ENCODE measurements around the gene MYH11.
"Not testable (repeated sequence)": the region's sequence is repeated elsewhere in the genome, so short reads cannot be mapped to it uniquely, and the experiment has no call there.

MYH11 gene

GRCh38 chr16:15803618-15804017 is 53.2 kb downstream of the MYH11 start:
- DNase-seq, result no peak

GRCh38 chr16:15799851-15800495 is 56.9 kb downstream of the MYH11 start:
- DNase-seq, result no peak

- no peak for DNase-seq
Observed at GRCh38 chr16:15798671-15799070, 58.2 kb downstream of the MYH11 start.

GRCh38 chr16:15796885-15797284 is 59.9 kb downstream of the MYH11 start:
- no peak for DNase-seq

- DNase-seq, result no peak
Observed at GRCh38 chr16:15795615-15796014, 61.2 kb downstream of the MYH11 start.

GRCh38 chr16:15792563-15792971 is 64.3 kb downstream of the MYH11 start:
- no peak for DNase-seq

GRCh38 chr16:15790458-15790857 is 66.4 kb downstream of the MYH11 start:
- no peak for DNase-seq

- DNase-seq, result not testable (repeated sequence)
Observed at GRCh38 chr16:15789816-15790215, 67.0 kb downstream of the MYH11 start.

GRCh38 chr16:15788846-15789239 is 68.0 kb downstream of the MYH11 start:
- no peak for DNase-seq

GRCh38 chr16:15786501-15786900 is 70.3 kb downstream of the MYH11 start:
- no peak for DNase-seq

- no peak for DNase-seq
Observed at GRCh38 chr16:15785386-15786059, 71.3 kb downstream of the MYH11 start.

- DNase-seq, result no peak
Observed at GRCh38 chr16:15783985-15784384, 72.8 kb downstream of the MYH11 start.

- no peak for DNase-seq
Observed at GRCh38 chr16:15782573-15783365, 74.1 kb downstream of the MYH11 start.

GRCh38 chr16:15781650-15782049 is 75.2 kb downstream of the MYH11 start:
- DNase-seq, result no peak

- no peak for DNase-seq
Observed at GRCh38 chr16:15780805-15781204, 76.0 kb downstream of the MYH11 start.

GRCh38 chr16:15779664-15780351 is 77.0 kb downstream of the MYH11 start:
- no peak for DNase-seq

GRCh38 chr16:15778999-15779614 is 77.7 kb downstream of the MYH11 start:
- no peak for DNase-seq

GRCh38 chr16:15778204-15778743 is 78.6 kb downstream of the MYH11 start:
- DNase-seq, result no peak

- no peak for DNase-seq
Observed at GRCh38 chr16:15777533-15778203, 79.2 kb downstream of the MYH11 start.

GRCh38 chr16:15776572-15776971 is 80.3 kb downstream of the MYH11 start:
- no peak for DNase-seq

- no peak for DNase-seq
Observed at GRCh38 chr16:15775663-15776304, 81.0 kb downstream of the MYH11 start.

Data from CD4-positive, alpha-beta T cell treated with Interleukin-15 for 1 hour (primary cell).